T-helper 17 cell (primary cell): ENCODE results near the gene PAPPA2. TPM values are rescaled to one million over a fixed set of nuclear protein-coding genes. Genes with fewer than 3 reads are reported as not detected.
"Not testable (repeated sequence)": the region's sequence is repeated elsewhere in the genome, so short reads cannot be mapped to it uniquely, and the experiment has no call there.

Experiments
- ATAC-seq: fragments of 150-1000 bp; cut with Tn5 transposase; 2 replicates; pipeline ENCODE4 v1.10.0; 2021; ENCODE audit warnings: mild to moderate bottlenecking, moderate library complexity
- DNase-seq, 3 donors: peaks; one replicate each; pipeline versions ENCODE4 v3.0.0 to v3.0.0-alpha.2; 2020 to 2021
- H3K9me3 ChIP-seq: one replicate; pipeline ENCODE4 v1.7.0; 2013; ENCODE audit warnings: low read length, mild to moderate bottlenecking; ENCODE audit not compliant: control insufficient read depth, poor library complexity, severe bottlenecking
- H3K27ac Mint-ChIP-seq: one replicate; pipeline ENCODE4 v1.8.0; 2022; ENCODE audit warnings: mild to moderate bottlenecking, moderate library complexity, mixed read lengths
- H3K27me3 Mint-ChIP-seq: one replicate; pipeline ENCODE4 v1.8.0; 2022; ENCODE audit warnings: mixed read lengths
- H3K36me3 Mint-ChIP-seq: one replicate; pipeline ENCODE4 v1.8.0; 2022; ENCODE audit warnings: low read depth, mixed read lengths
- H3K4me1 Mint-ChIP-seq: one replicate; pipeline ENCODE4 v1.8.0; 2022; ENCODE audit warnings: mild to moderate bottlenecking, mixed read lengths
- H3K4me3 Mint-ChIP-seq: one replicate; pipeline ENCODE4 v1.8.0; 2022; ENCODE audit warnings: mild to moderate bottlenecking, moderate library complexity, mixed read lengths
- total RNA-seq, 4 donors: library from RNA in 2 of 4; stranded (reverse) in 2 of 4; gene quantifications; one replicate each; pipeline ENCODE4 v1.2.3 and lab custom pipeline; 2022 to 2026

PAPPA2 gene
- total RNA-seq, 2 donors from 2014 or later: 0.17 to 0.73 TPM

DNA sequence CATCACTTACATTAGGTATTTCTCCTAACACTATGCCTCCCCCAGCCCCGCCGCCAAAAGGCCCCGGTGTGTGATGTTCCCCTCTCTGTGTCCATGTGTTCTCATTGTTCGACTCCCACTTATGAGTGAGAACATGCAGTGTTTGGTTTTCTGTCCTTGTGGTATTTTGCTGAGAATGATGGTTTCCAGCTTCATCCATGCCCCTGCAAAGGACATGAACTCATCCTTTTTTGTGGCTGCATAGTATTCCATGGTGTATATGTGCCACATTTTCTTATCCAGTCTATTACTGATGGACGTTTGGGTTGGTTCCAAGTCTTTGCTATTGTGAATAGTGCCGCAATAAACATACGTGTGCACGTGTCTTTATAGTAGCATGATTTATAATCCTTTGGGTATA is 293.8 kb downstream of the PAPPA2 start:
- not testable (repeated sequence) for ATAC-seq

DNA sequence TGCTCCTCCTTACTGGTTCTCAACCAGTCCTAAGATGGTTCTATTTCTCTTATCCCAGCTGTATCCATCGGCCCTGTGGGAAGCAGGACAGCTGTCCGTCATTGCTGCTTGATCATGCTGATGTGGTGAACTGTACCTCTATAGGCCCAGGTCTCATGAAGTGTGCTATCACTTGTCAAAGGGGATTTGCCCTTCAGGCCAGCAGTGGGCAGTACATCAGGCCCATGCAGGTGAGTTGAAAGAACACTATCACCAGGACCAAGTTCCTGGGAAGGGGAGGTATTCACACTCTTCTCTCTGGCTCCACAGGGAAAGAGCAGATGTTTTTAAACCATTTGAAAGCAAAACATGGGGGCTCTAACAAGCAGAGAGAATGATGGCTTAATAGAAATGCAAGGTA is 302.6 kb downstream of the PAPPA2 start:
- no peaks in the 10 kb centered on the region for H3K9me3 ChIP-seq

More for the DNA sequence above, 293.8 kb downstream of the PAPPA2 start:
- H3K4me1 Mint-ChIP-seq, DNase-seq, H3K27ac Mint-ChIP-seq, H3K9me3 ChIP-seq, H3K27me3 Mint-ChIP-seq, H3K4me3 Mint-ChIP-seq, H3K36me3 Mint-ChIP-seq: not testable (repeated sequence)

DNA sequence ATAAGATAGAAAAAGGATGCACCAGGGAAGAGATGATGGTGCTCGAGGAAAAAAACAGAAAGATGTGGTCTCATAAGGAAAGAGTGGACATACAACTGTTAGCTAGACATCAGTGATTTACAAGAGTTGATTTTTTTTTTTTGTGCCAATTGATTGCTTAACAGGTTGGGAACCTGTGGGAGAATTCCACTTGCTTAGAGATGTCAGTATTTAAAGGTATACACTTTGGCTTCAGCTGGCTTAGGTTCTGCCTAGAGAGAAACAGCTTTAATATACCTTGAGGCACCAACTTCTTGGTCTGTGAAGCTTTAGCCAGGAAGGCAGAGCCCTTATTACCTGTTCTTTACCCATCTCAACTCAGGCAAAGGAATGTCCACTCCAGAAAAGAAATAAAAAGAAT is 303.8 kb downstream of the PAPPA2 start:
- no peaks in the 10 kb centered on the region for H3K4me1 Mint-ChIP-seq
- ATAC-seq: no peak

More for the DNA sequence above, 302.6 kb downstream of the PAPPA2 start:
- H3K4me1 Mint-ChIP-seq: no peaks in the 10 kb centered on the region
- no peaks in the 10 kb centered on the region for H3K36me3 Mint-ChIP-seq
- no peak overlapping the region for H3K27ac Mint-ChIP-seq
- ATAC-seq (no peak), DNase-seq (no peak)
- peaks cover 10% of the 10 kb centered on the region for H3K27me3 Mint-ChIP-seq
- H3K4me3 Mint-ChIP-seq: no peak overlapping the region

GRCh38 chr1:176767714-176768136 is 304.8 kb downstream of the PAPPA2 start:
- DNase-seq (no peak), ATAC-seq (no peak)
- H3K4me1 Mint-ChIP-seq: no peaks in the 10 kb centered on the region
- no peak overlapping the region for H3K4me3 Mint-ChIP-seq
- H3K9me3 ChIP-seq: no peaks in the 10 kb centered on the region
- H3K27ac Mint-ChIP-seq: no peak overlapping the region
- H3K27me3 Mint-ChIP-seq: peaks cover 10% of the 10 kb centered on the region
- no peaks in the 10 kb centered on the region for H3K36me3 Mint-ChIP-seq

More for the DNA sequence above, 303.8 kb downstream of the PAPPA2 start:
- Mint-ChIP-seq H3K4me3 (no peak overlapping the region), H3K27ac (no peak overlapping the region), H3K36me3 (no peaks in the 10 kb centered on the region), H3K27me3 (peaks cover 10% of the 10 kb centered on the region)
- no peak for DNase-seq
- H3K9me3 ChIP-seq: no peaks in the 10 kb centered on the region

DNA sequence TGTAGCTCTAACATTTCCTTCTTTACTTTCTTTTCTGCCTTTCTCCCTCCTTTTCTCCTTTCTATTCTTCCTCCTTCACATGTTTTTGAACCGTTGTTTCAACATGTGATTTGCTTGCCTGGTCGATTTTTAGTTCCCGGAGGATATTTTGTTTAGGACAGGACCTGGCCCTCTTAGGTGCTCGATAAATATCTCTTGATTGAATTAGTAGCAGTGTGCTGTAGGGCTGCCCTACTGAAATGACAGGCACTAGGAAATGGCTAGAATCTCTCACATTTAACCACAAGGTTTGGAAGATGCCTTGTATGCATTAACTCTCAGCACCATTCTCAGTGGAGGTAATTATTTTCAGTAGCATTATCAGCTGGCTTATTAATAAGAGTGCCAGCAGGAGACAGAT is 305.6 kb downstream of the PAPPA2 start:
- ATAC-seq: no peak
- no peak overlapping the region for H3K27ac Mint-ChIP-seq
- no peaks in the 10 kb centered on the region for H3K36me3 Mint-ChIP-seq
- no peaks in the 10 kb centered on the region for H3K4me1 Mint-ChIP-seq
- peaks cover 10% of the 10 kb centered on the region for H3K27me3 Mint-ChIP-seq
- H3K4me3 Mint-ChIP-seq: no peak overlapping the region
- no peaks in the 10 kb centered on the region for H3K9me3 ChIP-seq
- DNase-seq: no peak

- Mint-ChIP-seq H3K27me3 (peaks cover 10% of the 10 kb centered on the region), H3K4me1 (no peaks in the 10 kb centered on the region), H3K27ac (no peak overlapping the region), H3K36me3 (no peaks in the 10 kb centered on the region), H3K4me3 (no peak overlapping the region)
- ATAC-seq (no peak), DNase-seq (no peak)
- no peaks in the 10 kb centered on the region for H3K9me3 ChIP-seq
These were observed 307.1 kb downstream of the PAPPA2 start for GRCh38 chr1:176770066-176770465.

- no peak for ATAC-seq
- no peak overlapping the region for H3K27ac Mint-ChIP-seq
These were observed 310.1 kb downstream of the PAPPA2 start for GRCh38 chr1:176773038-176773437.

GRCh38 chr1:176774224-176774623 is 311.2 kb downstream of the PAPPA2 start:
- no peak for DNase-seq
- H3K27ac Mint-ChIP-seq: no peak overlapping the region
- no peaks in the 10 kb centered on the region for H3K9me3 ChIP-seq
- H3K36me3 Mint-ChIP-seq: no peaks in the 10 kb centered on the region
- H3K4me3 Mint-ChIP-seq: no peak overlapping the region
- H3K27me3 Mint-ChIP-seq: no peaks in the 10 kb centered on the region
- no peak for ATAC-seq
- no peaks in the 10 kb centered on the region for H3K4me1 Mint-ChIP-seq

More at GRCh38 chr1:176773038-176773437, 310.1 kb downstream of the PAPPA2 start:
- Mint-ChIP-seq H3K4me3 (no peak overlapping the region), H3K27me3 (peaks cover 10% of the 10 kb centered on the region), H3K36me3 (no peaks in the 10 kb centered on the region), H3K4me1 (no peaks in the 10 kb centered on the region)
- H3K9me3 ChIP-seq: no peaks in the 10 kb centered on the region
- no peak for DNase-seq

- no peak overlapping the region for H3K27ac Mint-ChIP-seq
- H3K4me3 Mint-ChIP-seq: no peak overlapping the region
- H3K9me3 ChIP-seq: no peaks in the 10 kb centered on the region
- no peak for DNase-seq
- no peaks in the 10 kb centered on the region for H3K4me1 Mint-ChIP-seq
- H3K27me3 Mint-ChIP-seq: no peaks in the 10 kb centered on the region
- no peaks in the 10 kb centered on the region for H3K36me3 Mint-ChIP-seq
- ATAC-seq: no peak
These were observed 312.4 kb downstream of the PAPPA2 start for GRCh38 chr1:176775378-176775777.

DNA sequence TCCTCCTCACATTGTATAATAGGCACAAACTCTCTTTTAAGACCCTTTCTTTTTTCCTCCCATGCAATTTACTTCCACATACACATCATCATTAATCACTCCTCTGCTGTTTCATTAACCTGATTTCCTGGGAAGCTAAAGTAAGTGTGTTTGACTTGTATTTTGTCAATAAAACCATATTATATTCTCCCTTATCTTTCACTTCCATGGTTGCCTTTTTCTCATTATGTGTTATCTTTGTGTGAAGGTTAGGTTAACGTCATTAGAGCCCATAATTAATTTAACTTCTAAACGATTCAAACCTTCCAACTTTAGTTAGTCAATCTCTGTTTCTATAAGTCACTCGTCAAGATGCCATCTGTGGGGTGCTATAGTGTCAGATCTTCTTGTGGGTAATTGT is 313.0 kb downstream of the PAPPA2 start:
- DNase-seq (no peak), ATAC-seq (no peak)
- H3K27ac Mint-ChIP-seq: no peak overlapping the region
- no peaks in the 10 kb centered on the region for H3K27me3 Mint-ChIP-seq
- H3K9me3 ChIP-seq: no peaks in the 10 kb centered on the region
- H3K4me1 Mint-ChIP-seq: no peaks in the 10 kb centered on the region
- no peak overlapping the region for H3K4me3 Mint-ChIP-seq
- H3K36me3 Mint-ChIP-seq: no peaks in the 10 kb centered on the region

DNA sequence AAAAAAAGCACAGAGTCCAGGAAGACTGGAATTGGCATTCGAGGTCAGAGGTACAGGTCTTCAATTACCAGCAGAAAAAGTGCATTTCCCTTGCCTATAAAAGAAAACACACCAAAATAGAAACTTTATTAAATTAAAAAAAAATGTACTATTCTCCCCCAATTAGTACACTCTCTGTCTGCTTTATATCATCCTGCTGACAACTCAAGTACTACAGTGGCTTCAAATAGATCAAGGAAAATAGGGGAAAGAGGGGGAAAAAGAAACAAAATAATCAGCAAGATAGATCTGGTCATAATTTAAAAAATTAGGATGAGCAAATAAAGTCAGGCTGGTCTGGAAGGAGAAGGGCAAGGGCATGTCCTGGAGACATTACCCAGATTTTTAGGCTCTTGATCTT is 315.1 kb downstream of the PAPPA2 start:
- ATAC-seq (no peak), DNase-seq (no peak)
- no peak overlapping the region for H3K4me3 Mint-ChIP-seq
- H3K27me3 Mint-ChIP-seq: no peaks in the 10 kb centered on the region
- no peaks in the 10 kb centered on the region for H3K9me3 ChIP-seq
- H3K4me1 Mint-ChIP-seq: no peaks in the 10 kb centered on the region
- no peak overlapping the region for H3K27ac Mint-ChIP-seq
- H3K36me3 Mint-ChIP-seq: no peaks in the 10 kb centered on the region

DNA sequence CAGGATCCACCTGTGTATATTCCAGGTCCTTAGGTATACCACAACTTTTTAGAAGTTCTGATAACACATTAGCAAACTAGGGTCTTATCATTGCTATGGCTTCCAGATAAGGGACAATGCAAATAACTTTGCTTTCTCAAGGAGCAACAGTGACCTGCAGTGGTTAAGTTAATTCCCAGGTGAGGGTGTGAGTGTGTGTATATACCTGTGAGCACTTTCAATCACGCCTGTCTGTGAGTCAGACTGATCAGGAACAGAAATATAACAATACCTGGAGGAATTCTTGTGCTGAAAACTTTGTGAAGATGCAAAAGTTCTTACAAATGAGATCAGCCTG is 317.0 kb downstream of the PAPPA2 start:
- H3K9me3 ChIP-seq: no peaks in the 10 kb centered on the region
- ATAC-seq (no peak), DNase-seq (no peak)
- Mint-ChIP-seq H3K4me1 (no peaks in the 10 kb centered on the region), H3K4me3 (no peak overlapping the region), H3K27ac (no peak overlapping the region), H3K36me3 (no peaks in the 10 kb centered on the region), H3K27me3 (no peaks in the 10 kb centered on the region)

DNA sequence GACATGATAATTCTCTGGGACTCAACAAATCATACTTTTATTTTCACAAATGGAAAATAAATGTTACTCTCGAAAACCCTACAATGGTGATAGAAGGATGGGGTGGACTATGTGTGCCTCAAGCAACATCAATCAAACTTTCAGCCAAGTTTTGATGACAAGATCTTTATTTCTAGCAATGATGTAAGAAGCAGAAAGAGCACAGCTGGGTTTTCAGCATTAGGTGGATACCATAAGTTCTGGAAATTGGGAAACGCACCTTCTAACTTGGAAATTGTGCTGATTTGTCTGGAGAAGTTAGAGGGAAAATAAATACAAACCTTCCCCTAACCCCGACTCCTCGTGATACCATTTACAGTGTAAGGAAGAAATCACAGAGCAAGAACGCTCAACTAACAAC is 320.3 kb downstream of the PAPPA2 start:
- H3K9me3 ChIP-seq: no peaks in the 10 kb centered on the region
- no peaks in the 10 kb centered on the region for H3K36me3 Mint-ChIP-seq
- DNase-seq (no peak), ATAC-seq (no peak)
- H3K4me1 Mint-ChIP-seq: no peaks in the 10 kb centered on the region
- no peak overlapping the region for H3K4me3 Mint-ChIP-seq
- H3K27me3 Mint-ChIP-seq: peaks cover 7% of the 10 kb centered on the region
- no peak overlapping the region for H3K27ac Mint-ChIP-seq

DNA sequence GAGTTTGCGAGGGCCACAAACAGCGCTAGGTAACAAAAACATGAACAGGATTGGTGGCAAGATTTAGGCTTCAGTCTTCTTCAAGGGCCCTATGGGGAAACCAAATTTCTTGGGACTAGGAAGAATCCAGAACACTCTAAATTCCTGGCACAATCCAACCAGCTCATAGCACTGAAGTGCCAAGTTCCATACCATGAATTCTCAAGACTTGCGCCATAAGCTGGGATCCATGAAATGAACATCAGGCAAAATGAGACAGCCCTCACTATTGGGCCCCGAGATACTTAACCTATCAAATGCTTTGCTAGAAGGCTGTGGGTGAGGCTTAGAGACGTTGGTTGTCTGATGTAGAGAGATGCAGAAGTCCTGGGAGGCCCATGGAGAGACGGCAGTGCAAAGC is 322.1 kb downstream of the PAPPA2 start:
- DNase-seq (no peak), ATAC-seq (no peak)
- Mint-ChIP-seq H3K36me3 (no peaks in the 10 kb centered on the region), H3K4me3 (no peak overlapping the region), H3K27me3 (peaks cover 7% of the 10 kb centered on the region), H3K27ac (no peak overlapping the region), H3K4me1 (no peaks in the 10 kb centered on the region)
- H3K9me3 ChIP-seq: no peaks in the 10 kb centered on the region

GRCh38 chr1:176785791-176786190 is 322.8 kb downstream of the PAPPA2 start:
- no peak overlapping the region for H3K27ac Mint-ChIP-seq
- H3K9me3 ChIP-seq: no peaks in the 10 kb centered on the region
- no peaks in the 10 kb centered on the region for H3K36me3 Mint-ChIP-seq
- no peaks in the 10 kb centered on the region for H3K4me1 Mint-ChIP-seq
- peaks cover 7% of the 10 kb centered on the region for H3K27me3 Mint-ChIP-seq
- ATAC-seq (no peak), DNase-seq (no peak)
- H3K4me3 Mint-ChIP-seq: no peak overlapping the region
